ENCODE data around the gene ZFP36L2.

DNA sequence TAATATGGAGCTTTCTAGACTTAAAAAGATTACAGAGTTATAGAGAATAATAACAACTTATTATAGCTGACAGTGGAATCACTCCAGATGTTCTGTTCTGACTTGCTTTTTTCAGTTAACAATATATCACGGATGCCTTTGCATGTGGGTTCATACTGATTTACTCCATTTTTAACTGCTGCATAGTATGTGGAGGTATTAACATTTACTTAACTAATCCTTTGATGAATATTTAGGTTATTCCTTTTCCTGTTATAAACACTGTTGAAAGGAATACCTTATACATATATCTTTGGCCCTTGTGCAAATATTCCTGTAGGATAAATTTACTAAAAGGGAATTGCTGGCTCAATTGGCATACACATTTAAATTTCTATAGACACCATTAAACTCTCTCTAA is 33.1 kb upstream of the ZFP36L2 start:
- TF ChIP-seq, protein P1, sequence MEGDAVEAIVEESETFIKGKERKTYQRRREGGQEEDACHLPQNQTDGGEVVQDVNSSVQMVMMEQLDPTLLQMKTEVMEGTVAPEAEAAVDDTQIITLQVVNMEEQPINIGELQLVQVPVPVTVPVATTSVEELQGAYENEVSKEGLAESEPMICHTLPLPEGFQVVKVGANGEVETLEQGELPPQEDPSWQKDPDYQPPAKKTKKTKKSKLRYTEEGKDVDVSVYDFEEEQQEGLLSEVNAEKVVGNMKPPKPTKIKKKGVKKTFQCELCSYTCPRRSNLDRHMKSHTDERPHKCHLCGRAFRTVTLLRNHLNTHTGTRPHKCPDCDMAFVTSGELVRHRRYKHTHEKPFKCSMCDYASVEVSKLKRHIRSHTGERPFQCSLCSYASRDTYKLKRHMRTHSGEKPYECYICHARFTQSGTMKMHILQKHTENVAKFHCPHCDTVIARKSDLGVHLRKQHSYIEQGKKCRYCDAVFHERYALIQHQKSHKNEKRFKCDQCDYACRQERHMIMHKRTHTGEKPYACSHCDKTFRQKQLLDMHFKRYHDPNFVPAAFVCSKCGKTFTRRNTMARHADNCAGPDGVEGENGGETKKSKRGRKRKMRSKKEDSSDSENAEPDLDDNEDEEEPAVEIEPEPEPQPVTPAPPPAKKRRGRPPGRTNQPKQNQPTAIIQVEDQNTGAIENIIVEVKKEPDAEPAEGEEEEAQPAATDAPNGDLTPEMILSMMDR (conservative IDR thresholded peaks at IDR 0.05 in 1 of 2, IDR thresholded peaks at IDR 0.05 in 1 of 2; ENCODE audit: extremely low read depth in 1 of 2, insufficient read depth in 1 of 2, low read depth in 1 of 2, low read length in 2 of 2): no peak
- TF ChIP-seq EZH2 (IDR thresholded peaks at IDR 0.05; ENCODE audit: borderline replicate concordance, low read length): no peak
